GM18505 (cell line): Measurements from ENCODE around the gene PRRG2.

Experiments used
- ATAC-seq: cut with Tn5 transposase; IDR thresholded peaks from one replicate; pipeline ENCODE4 v1.9.1; 2021; ENCODE audit not compliant: unreplicated experiment
- POLR2A ChIP-seq: IDR thresholded peaks from 4 replicates; pipeline ENCODE4 v1.6.1; 2011; ENCODE audit warnings: borderline replicate concordance; ENCODE audit not compliant: insufficient read depth, insufficient read length; ENCODE audit errors: extremely low read depth

The PRRG2 gene

GRCh38 chr19:49587227-49587626 lies 6.1 kb downstream of the PRRG2 start:
- ATAC-seq = no peak
- TF ChIP-seq POLR2A = no peak

DNA sequence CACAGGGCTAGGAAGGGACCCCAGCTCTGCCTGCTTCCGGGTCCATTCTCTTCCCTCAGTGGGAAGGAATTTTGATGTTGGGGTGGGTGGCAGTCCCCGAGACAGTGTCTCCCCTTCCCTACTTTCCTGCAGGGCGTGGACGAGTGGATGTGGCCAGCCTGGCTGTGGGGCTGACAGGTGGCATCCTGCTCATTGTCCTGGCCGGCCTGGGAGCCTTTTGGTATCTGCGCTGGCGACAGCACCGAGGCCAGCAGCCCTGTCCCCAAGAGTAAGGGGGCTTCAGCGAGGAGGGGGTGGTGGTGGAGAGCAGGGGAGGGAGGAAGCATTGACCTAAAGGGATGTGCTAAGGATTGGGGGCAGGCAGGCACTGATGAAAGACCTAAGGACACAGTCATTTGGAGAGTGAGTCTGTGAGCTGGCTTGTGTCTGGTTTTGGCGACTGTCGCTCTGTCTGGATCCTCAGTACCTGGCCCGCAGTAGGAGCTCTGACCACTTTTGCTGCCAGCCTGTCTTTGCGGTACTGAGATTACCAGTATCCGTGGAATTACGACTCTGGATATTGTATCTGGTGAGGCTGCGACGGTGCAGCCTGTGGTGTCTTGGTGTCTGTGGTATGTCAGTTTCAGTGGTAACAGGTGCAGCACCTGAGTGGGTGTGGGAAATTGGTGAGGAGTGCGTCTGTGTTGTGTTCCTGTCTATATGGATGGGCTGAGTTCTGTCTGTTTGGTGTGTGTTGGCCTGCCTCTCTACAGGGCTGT lies 7.4 kb downstream of the PRRG2 start:
- no peak for TF ChIP-seq POLR2A
- no peak for ATAC-seq

DNA sequence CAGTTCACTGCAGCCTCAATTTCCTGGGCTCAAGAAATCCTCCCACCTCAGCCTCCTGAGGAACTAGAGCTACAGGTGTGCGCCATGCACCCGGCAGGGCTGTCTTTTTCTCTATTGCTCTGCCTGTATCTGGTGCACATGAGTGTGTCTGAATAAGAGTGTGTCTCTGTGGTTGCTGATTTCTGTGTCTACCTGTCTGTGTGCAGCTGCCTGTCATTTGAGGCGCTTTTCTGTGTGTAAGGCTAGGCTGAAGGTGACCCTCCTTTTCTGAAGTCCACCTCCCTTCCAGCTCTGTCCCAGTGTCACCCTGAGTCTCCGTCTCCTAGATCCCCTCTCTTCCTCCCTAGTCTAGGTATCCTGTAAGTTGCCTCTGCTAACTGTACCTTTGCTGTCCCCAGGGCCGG lies 8.4 kb downstream of the PRRG2 start:
- TF ChIP-seq POLR2A = no peak
- no peak for ATAC-seq

- peak; percentile 57 for ATAC-seq
- peak; percentile 90 for TF ChIP-seq POLR2A
Measured at GRCh38 chr19:49590071-49590970, 9.2 kb downstream of the PRRG2 start.

GRCh38 chr19:49590971-49591730 lies 10.0 kb downstream of the PRRG2 start, which contains the start of gene PRR12:
Gene PRR12 (plus strand): TSS chr19:49591182. CDS start chr19:49591655, 473 bp downstream.
- no peak for TF ChIP-seq POLR2A
- ATAC-seq = no peak

DNA sequence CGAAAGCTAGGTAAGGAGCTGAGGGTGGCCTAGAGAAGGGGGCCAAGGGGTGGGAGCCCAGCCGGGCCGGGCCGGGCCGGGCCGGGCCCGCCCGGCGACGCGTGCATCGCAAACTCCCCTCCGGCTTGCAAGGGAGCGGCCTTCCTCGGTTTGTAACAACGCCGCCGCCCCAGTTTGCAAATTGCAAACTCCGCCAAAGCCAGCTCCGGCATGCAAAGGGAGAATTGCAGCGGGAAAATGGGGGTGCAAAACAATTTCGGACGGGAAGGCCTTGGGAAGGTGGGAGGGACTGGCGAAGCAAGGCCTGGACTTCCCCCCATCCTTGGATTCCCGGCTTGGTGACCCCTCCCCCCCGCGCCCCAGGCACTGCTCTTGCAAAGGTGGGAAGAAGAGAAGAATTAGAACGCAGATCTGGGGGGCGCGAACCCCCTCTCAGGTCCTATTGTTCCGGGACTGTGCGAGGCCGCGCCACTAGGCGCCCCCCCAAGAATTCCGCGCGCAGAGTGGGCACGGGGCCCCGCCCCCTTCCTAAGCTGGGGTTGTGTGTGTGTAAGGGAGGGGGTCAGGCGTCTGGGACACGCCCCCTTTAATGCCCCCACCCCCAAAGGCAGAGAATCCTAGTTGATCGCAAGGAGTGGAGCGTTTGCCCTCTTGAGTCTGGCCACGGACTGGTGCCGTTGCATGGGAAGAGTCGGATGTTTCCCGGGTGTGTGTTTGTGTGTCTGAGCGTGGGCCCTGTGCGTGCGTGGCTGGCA lies 10.8 kb downstream of the PRRG2 start:
- TF ChIP-seq POLR2A = peak; percentile 13
- ATAC-seq = no peak

DNA sequence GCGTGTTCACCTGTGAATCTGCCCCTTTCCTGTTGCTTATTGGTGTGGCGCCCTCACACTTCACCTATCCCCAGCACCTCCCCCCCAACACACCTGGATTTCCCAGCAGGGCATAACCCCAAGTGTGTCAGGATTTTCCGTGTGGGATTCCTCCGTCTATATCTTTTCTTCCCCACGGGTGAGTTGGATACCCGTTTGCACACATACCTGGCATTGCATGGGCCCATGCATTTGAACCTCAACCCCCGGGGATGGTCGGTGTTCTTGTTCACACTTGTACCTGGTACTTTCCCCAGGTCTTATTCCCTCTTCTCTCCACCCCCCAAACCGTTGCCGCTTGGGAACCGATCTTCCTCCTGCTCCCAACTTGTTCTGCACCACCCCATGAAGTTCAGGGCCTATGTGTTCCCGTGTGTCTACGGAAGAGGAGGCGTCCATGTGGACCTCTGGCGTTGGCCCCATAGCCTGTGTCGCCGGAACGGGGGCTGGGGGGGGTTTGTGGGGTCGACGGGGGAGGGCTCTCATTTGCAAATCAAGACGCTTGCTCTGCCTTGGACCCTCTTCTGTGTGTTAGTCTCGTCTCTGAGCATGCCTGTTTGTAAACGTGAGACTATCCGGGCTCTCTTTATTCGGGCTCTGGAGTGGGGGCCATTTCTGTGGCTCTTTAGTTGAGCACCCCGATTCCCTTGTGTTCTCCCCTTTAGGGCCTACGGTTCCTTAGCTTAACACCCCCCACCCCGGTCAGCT lies 11.5 kb downstream of the PRRG2 start:
- TF ChIP-seq POLR2A = no peak
- no peak for ATAC-seq

GRCh38 chr19:49593233-49594113 lies 12.4 kb downstream of the PRRG2 start:
- ATAC-seq = peak; percentile 31
- TF ChIP-seq POLR2A = peak; percentile 28

DNA sequence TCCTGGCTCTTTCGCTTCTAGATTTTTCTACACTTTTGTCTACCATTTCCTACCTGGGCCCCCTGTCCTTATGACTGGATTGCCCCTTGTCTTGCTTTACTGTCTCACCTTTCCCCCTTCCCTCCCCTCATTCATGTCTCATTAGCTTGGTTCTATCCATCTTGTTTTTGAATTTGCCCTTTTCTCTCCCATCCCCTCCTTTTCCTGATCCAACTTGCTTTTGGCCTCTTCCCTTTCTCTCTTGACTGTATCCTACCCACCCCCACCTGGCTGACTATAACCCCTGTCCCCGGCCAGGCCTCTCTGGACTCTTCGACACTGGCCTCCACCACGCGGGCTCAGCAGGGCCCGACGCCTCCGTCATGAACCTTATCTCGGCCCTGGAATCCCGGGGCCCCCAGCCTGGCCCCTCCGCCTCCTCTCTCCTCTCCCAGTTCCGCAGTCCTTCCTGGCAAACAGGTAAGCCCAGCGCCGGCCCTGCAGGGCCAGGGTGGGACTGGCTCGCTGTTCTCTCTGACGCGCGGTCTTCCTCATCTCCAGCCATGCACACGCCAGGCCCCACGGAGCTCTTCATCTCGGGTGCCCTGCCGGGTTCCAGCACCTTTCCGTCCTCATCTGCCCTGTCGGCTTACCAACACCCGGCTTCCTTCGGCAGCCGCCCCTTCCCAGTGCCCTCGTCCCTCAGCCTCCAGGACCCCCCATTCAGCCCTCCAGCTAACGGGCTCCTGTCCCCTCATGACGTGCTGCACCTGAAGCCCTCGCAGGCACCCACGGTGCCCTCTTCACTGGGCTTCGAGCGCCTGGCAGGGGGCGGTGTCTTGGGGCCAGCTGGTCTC lies 13.3 kb downstream of the PRRG2 start:
- ATAC-seq = no peak
- no peak for TF ChIP-seq POLR2A

DNA sequence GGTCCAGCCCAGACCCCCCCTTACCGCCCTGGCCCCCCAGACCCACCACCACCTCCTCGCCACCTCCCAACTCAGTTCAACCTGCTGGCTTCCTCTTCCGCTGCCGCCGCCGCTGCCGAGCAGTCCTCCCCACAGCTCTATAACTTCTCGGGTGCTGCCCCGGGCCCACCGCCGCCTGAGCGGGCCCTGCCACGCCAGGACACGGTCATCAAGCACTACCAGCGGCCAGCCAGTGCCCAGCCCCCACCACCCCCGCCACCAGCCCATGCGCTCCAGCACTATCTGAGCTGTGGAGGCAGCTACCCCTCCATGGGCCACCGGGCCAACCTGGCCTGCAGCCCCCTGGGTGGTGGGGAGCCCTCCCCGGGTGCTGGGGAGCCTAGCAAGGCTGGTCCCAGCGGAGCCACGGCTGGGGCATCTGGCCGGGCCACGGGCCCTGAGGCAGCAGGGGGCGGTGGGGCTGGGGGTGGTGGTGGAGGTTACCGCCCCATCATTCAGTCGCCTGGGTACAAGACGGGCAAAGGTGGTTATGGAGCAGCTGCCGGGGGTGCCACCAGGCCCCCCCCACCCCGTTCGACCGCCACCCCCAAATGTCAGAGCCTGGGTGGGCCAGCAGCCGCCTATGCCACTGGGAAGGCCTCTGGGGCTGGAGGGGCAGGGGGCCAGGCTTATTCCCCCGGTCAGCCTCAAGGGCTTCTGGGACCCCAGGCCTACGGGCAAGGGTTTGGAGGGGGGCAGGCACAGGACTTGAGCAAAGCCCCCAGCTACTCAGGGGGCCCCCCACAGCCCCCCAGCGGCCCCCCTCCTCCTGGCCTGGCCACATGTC lies 14.1 kb downstream of the PRRG2 start:
- no peak for ATAC-seq
- TF ChIP-seq POLR2A = no peak

- TF ChIP-seq POLR2A = no peak
- ATAC-seq = no peak
Measured at GRCh38 chr19:49595819-49596404, 14.8 kb downstream of the PRRG2 start.
